Measurements from ENCODE around the gene PEMT. TPM values are rescaled to one million over a fixed set of nuclear protein-coding genes. Genes with fewer than 3 reads are reported as not detected.

Gene PEMT
- total RNA-seq, 1 donor from 2014 or later = 24.0 TPM

DNA sequence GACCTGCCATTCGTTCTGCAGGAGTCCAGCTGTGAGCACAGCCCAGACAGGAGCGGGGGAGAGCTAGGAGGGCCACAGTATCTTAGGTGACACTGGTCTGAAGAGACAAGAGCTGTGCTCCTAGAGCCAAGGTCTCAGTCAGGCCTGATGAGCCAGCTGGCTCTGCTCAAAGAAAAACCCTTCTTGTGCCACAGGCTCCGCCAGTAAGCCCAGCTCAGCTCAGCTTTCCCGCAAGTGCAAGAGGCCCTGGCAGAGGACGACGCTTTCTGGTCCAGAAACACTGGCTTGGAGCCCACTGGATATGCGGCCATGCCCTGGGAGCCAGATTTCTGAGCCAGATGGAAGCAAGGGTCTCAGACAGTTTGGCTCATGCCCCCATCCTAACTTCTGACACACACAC is 23.9 kb downstream of the PEMT start:
- Mint-ChIP-seq H3K4me3 (ENCODE audit: unreplicated experiment) (no peak overlapping the region), H3K4me1 (ENCODE audit: low read depth, unreplicated experiment) (peaks cover 27% of the 10 kb centered on the region), H3K27ac (ENCODE audit: unreplicated experiment) (peak overlapping the region; percentile 18), H3K36me3 (ENCODE audit: unreplicated experiment) (no peaks in the 10 kb centered on the region), H3K27me3 (ENCODE audit: unreplicated experiment) (peaks cover 8% of the 10 kb centered on the region), H3K9me3 (ENCODE audit: unreplicated experiment) (peaks cover 6% of the 10 kb centered on the region)
- TF ChIP-seq, protein P1, sequence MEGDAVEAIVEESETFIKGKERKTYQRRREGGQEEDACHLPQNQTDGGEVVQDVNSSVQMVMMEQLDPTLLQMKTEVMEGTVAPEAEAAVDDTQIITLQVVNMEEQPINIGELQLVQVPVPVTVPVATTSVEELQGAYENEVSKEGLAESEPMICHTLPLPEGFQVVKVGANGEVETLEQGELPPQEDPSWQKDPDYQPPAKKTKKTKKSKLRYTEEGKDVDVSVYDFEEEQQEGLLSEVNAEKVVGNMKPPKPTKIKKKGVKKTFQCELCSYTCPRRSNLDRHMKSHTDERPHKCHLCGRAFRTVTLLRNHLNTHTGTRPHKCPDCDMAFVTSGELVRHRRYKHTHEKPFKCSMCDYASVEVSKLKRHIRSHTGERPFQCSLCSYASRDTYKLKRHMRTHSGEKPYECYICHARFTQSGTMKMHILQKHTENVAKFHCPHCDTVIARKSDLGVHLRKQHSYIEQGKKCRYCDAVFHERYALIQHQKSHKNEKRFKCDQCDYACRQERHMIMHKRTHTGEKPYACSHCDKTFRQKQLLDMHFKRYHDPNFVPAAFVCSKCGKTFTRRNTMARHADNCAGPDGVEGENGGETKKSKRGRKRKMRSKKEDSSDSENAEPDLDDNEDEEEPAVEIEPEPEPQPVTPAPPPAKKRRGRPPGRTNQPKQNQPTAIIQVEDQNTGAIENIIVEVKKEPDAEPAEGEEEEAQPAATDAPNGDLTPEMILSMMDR (IDR thresholded peaks at IDR 0.05; ENCODE audit: partially characterized antibody, unreplicated experiment) = no peak
- DNase-seq = no peak

DNA sequence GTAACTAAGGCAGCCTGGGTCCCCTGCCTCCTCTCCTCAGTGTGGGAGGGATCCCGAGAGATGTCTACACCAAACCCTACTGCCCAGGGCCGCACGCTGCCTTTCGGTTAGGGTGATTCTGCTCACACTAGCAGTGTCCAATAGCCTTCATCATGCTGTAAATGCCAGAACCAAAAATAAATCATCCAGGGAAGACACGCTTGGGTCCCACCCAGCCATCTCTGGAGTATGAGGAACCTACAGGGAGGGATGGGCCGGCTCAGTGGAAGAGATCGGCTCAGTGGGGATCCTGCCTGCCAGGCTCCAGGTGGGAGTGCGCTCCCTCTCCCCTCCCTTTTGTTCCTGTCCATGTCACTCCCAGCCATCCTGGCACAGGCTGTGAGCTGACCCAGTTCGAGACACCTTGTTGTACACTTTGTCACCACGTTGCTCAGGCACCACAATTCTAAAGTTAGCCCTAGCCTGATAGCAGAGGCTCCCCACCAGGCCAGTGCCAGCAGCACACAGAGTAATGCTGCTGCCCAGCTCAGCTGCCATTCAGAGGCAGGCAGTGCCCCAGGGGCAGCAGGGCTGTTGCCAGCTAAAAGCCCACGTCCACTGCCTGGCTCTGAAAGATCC is 24.5 kb downstream of the PEMT start:
- H3K4me1 Mint-ChIP-seq (ENCODE audit: low read depth, unreplicated experiment) = peaks cover 27% of the 10 kb centered on the region
- no peak overlapping the region for H3K27ac Mint-ChIP-seq (ENCODE audit: unreplicated experiment)

DNA sequence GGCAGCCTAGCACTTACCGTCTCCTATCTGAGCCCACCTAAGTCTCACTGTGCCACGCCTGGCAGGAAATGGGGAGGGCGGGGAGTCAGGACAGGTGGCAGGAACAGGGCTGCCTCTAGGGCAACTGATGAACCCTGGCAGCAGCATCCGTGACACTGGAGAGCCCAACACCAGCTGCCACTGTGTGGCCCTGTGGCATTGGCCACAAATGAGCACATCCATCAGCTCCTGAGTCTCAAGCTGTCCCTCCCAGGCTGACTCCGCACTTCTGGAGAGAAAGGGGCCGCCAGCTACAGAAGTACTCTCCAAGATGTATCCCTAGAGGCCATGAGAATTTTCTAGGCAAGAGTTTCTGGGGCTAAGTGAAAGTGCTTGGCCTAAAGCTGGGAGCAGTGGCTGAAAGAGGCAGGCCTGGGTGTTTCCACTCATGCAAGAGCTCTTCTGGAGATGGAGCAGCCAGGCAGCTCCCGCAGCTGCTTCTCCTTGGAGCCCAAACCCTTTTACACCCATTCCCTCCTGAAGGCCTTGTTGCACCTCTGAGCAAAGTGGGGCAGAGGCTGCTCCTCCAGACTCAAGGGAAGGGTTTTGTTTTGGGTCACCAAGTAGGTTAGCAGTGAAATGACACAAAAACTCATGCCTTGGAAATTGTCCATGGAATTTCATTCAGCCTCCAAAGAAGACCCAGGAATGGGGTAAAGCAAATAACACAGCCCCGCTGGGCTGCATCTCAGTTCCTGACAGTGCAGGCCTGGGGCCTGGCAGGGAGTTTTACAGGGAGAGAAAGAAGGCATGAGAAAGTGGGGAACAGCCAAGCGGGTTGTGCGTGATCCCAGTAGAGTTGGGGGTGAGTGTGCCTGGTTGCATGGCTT is 25.8 kb downstream of the PEMT start:
- Mint-ChIP-seq H3K9me3 (ENCODE audit: unreplicated experiment) (peaks cover 10% of the 10 kb centered on the region), H3K4me1 (ENCODE audit: low read depth, unreplicated experiment) (peaks cover 27% of the 10 kb centered on the region), H3K36me3 (ENCODE audit: unreplicated experiment) (no peaks in the 10 kb centered on the region), H3K27ac (ENCODE audit: unreplicated experiment) (no peak overlapping the region), H3K4me3 (ENCODE audit: unreplicated experiment) (no peak overlapping the region), H3K27me3 (ENCODE audit: unreplicated experiment) (peaks cover 6% of the 10 kb centered on the region)
- TF ChIP-seq, protein P1 (IDR thresholded peaks at IDR 0.05; ENCODE audit: partially characterized antibody, unreplicated experiment) = no peak
- no peak for DNase-seq

More for the DNA sequence above, 24.5 kb downstream of the PEMT start:
- DNase-seq = no peak
- H3K9me3 Mint-ChIP-seq (ENCODE audit: unreplicated experiment) = peaks cover 5% of the 10 kb centered on the region
- TF ChIP-seq, protein P1 (IDR thresholded peaks at IDR 0.05; ENCODE audit: partially characterized antibody, unreplicated experiment) = no peak
- H3K4me3 Mint-ChIP-seq (ENCODE audit: unreplicated experiment) = no peak overlapping the region
- H3K27me3 Mint-ChIP-seq (ENCODE audit: unreplicated experiment) = peaks cover 6% of the 10 kb centered on the region
- no peaks in the 10 kb centered on the region for H3K36me3 Mint-ChIP-seq (ENCODE audit: unreplicated experiment)

DNA sequence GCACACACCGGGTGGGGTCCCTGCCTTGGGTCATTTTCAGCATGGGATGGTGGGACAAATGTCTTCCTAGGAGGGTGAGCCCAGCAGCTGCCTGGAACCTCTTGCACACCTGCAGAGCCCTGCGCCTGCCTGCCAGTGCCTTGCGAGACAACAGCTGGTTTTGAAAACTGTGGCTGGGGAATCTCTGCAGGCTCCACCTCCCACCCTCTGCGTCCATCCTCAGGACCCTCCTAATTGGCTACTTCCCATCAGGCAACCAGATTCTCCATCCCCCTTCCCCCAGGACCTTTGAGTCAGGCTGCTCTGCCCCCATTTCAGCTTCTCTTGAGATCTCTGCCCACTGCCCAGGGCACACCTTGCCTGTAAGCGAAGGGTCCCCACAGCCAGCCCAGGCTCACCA is 26.6 kb downstream of the PEMT start:
- Mint-ChIP-seq H3K9me3 (ENCODE audit: unreplicated experiment) (peaks cover 10% of the 10 kb centered on the region), H3K36me3 (ENCODE audit: unreplicated experiment) (no peaks in the 10 kb centered on the region), H3K4me3 (ENCODE audit: unreplicated experiment) (no peak overlapping the region), H3K4me1 (ENCODE audit: low read depth, unreplicated experiment) (peaks cover 23% of the 10 kb centered on the region), H3K27ac (ENCODE audit: unreplicated experiment) (peak overlapping the region; percentile 34), H3K27me3 (ENCODE audit: unreplicated experiment) (peaks cover 6% of the 10 kb centered on the region)
- TF ChIP-seq, protein P1 (IDR thresholded peaks at IDR 0.05; ENCODE audit: partially characterized antibody, unreplicated experiment) = no peak
- DNase-seq = no peak

DNA sequence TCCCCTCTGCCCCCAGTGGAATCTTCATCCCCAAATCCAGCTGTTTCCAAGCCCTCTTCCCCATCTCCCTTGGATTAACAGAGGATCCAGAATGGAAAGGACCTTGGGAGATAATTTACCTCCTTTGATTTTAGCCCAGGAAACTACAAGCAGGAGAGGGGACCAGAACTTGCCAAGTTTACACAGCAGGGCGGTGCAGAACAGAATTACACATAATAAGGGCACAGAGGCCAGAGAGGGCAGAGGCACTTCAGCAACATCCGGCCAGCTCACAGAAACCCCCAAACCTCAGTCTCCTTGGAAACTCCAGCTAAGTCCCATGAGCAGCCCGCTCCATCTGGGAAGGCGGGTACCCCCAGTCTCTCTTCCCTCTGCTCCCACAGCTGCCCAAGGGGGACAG is 27.2 kb downstream of the PEMT start:
- no peaks in the 10 kb centered on the region for H3K36me3 Mint-ChIP-seq (ENCODE audit: unreplicated experiment)
- H3K9me3 Mint-ChIP-seq (ENCODE audit: unreplicated experiment) = peaks cover 10% of the 10 kb centered on the region
- peaks cover 6% of the 10 kb centered on the region for H3K27me3 Mint-ChIP-seq (ENCODE audit: unreplicated experiment)
- peaks cover 17% of the 10 kb centered on the region for H3K4me1 Mint-ChIP-seq (ENCODE audit: low read depth, unreplicated experiment)
- DNase-seq = no peak
- H3K27ac Mint-ChIP-seq (ENCODE audit: unreplicated experiment) = no peak overlapping the region
- TF ChIP-seq, protein P1 (IDR thresholded peaks at IDR 0.05; ENCODE audit: partially characterized antibody, unreplicated experiment) = no peak
- H3K4me3 Mint-ChIP-seq (ENCODE audit: unreplicated experiment) = no peak overlapping the region

Measured in glutamatergic neuron (in vitro differentiated cells).